HG02623 (cell line): ENCODE results near the gene MGAT4A.

Experiments used
- ATAC-seq: cut with Tn5 transposase; IDR thresholded peaks from one replicate; pipeline ENCODE4 v1.9.1; 2021; ENCODE audit warnings: moderate library complexity; ENCODE audit not compliant: unreplicated experiment

MGAT4A gene

DNA sequence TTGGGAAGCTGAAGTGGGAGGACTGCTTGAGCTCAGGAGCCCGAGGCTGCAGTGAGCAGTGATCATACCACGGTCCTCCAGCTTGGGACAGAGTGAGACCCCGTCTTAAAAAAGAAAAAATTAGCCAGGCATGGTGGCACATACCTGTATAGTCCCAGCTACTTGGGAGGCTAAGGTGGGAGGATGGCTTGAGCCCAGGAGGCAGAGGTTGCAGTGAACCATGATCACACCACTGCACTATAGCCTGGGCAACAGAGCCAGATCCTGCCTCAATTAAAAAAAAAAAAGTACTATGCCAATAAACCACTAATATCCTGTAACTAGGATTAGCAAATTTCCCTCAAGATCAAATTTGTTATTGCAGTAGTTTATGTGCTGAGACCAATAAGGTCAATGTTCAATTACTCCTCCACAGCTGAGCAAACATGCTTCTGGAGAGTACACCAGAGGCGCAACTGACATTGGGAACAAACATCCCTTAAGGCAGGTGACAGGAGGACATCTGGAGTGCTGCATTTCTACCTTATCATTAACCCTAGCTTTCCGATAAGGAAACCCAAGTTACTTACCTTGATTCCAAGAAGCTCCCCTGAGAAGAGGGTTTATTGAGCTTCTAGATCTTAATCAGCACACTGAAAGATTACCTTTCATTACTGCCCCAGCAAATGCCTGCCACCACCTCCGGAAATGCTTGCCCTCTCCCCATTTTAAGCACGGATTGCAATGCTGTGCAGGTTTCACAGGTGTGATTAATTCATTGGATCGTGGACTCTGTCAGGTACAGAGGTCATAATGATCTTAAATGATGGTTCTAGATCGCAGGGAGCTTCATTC lies 26.2 kb downstream of the MGAT4A start:
- ATAC-seq = no peak

DNA sequence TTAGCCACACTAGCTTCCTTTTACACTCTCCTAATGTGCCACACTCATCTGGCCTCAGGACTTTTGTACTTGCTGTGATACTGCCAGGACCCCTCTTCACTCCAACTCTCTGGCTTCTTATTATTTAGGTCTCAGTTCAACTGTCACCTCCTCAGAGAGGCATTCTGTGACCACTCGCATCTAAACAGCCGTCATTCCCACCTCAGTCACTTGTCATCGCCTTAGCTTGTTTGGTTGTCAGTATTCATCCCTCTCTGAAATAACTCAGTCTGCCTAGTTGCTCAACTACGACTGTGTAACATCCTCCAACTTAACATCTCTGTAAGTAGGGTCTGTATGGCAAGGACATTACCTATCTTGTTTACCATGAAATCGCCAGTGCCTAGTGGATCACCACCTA lies 27.2 kb downstream of the MGAT4A start:
- no peak for ATAC-seq

DNA sequence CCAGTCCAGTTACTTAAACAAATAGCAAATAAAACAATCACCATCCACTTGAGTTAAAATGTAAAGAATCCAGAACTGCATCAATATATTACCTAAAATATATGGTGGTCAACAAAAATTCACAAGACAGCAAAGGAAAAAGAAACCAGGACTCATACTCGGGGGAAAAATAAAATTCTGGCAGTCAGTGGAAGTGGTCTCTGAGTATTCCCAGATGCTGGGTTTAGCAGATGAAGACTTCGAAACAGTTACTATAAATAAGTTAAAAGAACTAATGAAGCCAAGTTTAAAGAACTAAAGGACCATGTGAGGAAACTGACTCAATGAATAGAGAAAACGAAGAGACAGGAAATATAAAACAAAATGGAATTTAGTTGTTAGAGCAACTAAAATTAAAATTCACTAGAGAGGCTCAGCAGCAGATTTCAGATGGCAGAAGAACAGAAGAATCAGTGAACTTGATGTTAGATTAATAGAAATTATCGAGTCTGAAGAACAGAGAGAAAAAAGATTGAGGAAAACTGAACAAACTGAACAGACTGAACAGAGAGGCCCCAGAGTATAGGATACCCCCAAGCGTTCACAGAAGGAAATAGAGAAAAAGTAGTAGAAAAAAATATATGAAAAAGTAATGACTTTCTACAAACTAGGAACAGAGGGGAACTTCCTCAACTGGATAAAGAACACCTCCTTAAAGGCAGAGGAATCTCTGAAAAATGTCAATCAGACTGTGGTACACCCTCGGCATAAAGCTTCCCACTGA lies 27.9 kb downstream of the MGAT4A start:
- ATAC-seq = no peak

- ATAC-seq = no peak
Observed at GRCh38 chr2:98702127-98702802, 28.7 kb downstream of the MGAT4A start.

DNA sequence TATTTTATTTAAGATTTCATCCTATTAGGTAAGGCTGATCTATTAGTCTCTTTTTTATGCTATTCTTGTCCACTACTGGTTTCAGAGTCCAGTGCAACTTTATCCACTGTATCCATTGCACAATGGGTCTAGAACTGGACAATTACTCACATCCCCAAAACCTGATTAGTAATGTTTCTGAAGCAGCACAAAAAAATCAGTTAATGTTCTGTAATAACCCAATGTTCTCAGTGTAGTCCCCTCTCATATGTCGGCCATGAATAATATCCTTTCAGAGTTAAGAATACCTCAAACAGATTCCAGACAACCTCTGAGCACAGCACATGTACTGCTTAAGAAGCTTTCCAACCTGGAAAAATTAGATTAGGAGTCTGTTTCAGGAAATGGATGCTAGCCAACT lies 29.7 kb downstream of the MGAT4A start:
- no peak for ATAC-seq

GRCh38 chr2:98698896-98699295 lies 32.0 kb downstream of the MGAT4A start:
- ATAC-seq = no peak

DNA sequence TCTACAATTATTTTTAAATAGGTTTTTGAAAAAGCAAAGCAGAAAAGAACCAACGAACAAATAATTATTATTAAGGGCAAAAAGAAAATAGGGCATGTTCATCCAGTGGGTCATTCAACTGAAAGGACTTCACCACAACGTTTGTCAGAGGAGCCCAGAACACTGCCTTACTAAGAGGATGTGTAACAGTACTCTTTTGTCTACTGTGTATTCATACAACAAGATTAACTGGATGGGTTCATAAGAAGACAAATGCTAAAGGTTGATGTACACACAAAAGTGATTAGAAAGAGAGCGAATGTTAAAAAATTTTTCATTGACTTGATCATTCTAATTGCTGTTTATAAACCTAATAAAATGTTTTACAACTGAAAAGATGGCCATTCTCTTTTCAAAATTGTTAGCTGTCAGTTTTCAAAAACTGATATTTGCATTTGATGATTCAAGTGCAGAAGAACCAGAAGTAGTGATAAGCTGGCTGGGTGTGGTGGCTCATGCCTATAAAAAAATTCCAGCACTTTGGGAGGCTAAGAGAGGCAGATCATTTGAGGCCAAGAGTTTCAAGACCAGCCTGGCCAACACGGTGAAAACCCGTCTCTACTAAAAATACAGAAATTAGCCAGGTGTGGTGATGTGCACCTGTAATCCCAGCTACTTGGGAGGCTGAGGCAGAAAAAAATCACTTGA lies 33.1 kb downstream of the MGAT4A start:
- ATAC-seq = no peak

DNA sequence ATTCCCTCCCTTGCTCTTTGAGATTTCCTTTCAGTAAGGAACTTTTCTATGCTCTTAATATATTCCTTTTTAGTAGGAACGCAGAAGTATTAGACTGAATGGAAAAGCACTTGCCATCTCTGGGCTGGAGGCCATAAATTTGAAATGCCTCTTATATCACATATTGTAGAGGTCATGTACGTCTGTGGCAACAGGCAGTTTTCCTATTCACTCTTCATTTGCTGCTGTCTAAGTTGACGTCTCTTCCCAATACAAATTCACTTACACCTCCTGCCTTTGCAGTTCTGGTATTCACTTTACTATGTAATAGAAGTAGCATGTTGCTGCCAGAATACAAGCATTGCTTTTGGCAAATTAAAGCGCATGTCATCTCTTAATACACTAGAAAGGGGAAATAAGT lies 34.7 kb downstream of the MGAT4A start:
- no peak for ATAC-seq

GRCh38 chr2:98695255-98695654 lies 35.7 kb downstream of the MGAT4A start:
- ATAC-seq = no peak

DNA sequence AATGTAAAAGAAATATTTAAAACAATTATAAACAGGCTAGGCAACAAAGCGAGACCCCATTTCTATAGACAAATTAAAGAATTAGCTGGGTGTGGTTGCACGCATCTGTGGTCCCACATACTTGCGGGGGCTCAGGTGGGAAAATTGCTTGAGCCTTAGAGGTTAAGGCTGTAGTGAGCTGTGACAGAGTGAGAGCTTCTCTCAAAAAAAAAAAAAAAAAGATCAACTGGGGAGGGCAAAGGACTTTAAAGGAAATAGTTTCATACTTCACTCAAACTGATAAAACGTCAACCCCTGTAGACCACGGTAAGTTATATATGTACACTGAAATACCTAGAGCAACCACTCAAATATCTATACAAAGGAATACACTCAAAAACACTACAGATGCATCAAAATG lies 37.5 kb downstream of the MGAT4A start:
- no peak for ATAC-seq

DNA sequence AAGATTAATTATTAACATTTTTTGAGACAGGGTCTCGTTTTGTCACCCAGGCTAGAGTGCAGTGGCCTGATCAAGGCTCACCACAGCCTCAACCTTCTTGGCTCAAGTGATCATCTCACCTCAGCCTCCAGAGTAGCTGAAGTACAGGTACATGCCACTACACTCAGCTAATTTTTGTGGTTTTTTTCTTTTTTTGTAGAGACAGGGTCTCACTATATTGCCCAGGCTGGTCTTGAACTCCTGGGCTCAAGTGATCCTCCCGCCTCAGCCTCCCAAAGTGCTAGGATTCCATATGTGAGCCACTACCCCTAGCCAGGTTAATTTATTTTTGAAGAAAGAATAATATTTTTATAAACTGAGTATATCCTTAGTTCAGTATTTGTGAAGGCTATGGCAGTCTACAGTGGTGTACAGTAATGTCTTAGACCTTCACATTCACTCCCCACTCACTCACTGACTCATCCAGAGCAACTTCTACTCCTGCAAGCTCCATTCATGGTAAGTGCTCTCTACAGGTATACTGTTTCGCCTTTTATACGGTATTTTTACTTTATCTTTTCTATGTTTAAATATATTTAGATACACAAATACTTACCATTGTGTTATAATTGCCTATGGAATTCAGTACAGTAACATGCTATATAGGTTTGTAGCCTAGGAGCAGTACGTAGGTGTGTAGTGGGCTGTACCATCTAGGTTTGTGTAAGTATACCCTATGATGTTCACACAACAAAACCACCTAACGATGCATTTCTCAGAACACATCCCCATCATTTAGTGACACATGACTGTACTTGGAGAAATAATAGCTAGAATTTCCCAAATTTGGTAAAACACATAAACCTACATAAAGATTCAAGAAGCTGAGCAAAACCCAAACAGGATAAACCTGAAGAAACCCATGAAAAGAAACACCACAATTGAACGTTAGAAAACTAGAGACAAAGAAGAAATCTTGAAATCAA lies 38.6 kb downstream of the MGAT4A start:
- no peak for ATAC-seq

DNA sequence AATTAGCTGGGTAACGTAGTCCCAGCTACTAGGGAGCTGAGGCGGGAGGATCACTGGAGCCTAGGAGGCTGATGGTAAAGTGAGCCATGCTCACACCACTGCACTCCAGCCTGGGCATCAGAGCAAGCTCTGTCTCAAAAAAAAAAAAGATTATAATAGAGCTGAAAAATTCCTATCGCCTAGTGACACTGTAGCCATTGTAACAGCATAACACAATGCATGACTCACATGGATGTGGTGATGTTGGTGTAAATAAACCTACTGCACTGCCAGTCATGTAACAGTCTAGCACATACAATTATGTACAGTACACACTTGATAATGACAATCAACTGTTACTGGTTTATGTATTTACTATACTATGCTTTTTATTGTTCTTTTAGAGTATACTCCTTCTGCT lies 39.6 kb downstream of the MGAT4A start:
- ATAC-seq = no peak

GRCh38 chr2:98685930-98686887 lies 44.7 kb downstream of the MGAT4A start:
- ATAC-seq = no peak

- no peak for ATAC-seq
Observed at GRCh38 chr2:98683728-98684127, 47.2 kb downstream of the MGAT4A start.

GRCh38 chr2:98676742-98677141 lies 54.2 kb downstream of the MGAT4A start:
- no peak for ATAC-seq

- no peak for ATAC-seq
Observed at GRCh38 chr2:98674233-98674964, 56.5 kb downstream of the MGAT4A start.

GRCh38 chr2:98669675-98670074 lies 61.3 kb downstream of the MGAT4A start:
- no peak for ATAC-seq

DNA sequence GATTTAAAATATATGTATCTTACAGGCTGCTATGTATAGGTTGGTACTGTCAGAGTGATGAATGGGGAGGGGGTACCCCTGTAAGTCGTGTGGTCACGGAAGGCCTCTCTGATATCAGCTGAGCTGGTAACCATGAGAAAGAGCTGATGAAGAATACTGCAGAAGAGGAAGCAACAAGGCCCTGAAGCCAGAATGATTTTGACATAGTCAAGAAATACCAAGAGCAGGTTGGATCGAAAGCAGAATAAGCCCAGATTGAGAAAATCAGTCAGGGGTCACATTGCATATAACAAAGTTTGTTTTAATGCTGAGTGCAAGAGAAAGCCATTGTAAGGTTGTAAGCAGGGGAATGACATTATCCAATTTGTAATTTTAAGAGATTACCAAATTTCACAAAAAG lies 65.3 kb downstream of the MGAT4A start:
- no peak for ATAC-seq
